Panc1 (cell line): ENCODE results near the gene SLC31A2. TPM values are rescaled to one million over a fixed set of nuclear protein-coding genes. Genes with fewer than 3 reads are reported as not detected.

Experiments
- ATAC-seq: fragments of 200-7000 bp; cut with Tn5 transposase; 2 replicates; pipeline ENCODE4 v1.9.1; 2020; ENCODE audit warnings: mild to moderate bottlenecking, moderate library complexity
- BruUV-seq: library from RNA; stranded (reverse); fragments of 400-500 nt; replicated peaks from 2 replicates; lab custom pipeline; 2021; lab: Mats Ljungman, UMichigan
- CTCF ChIA-PET: fragments of 300-600 bp; sonication (Branson Sonifier 250); formaldehyde crosslinking; loops from one replicate; lab custom pipeline; 2022; ENCODE audit warnings: antibody characterized with exemption; lab: Charles Lee
- POLR2A ChIA-PET: fragments of 300-600 bp; sonication (Branson Sonifier 250); formaldehyde crosslinking; loops from one replicate; lab custom pipeline; 2022; ENCODE audit warnings: antibody characterized with exemption; lab: Charles Lee
- DNase-seq: peaks from one replicate; pipeline ENCODE4 v3.0.0-alpha.2; 2010; ENCODE audit warnings: low read depth, low spot score
- H3K27ac ChIP-seq: 2 replicates; pipeline ENCODE4 v1.5.1; 2011; ENCODE audit warnings: mild to moderate bottlenecking, low read length, inconsistent platforms
- H3K27me3 ChIP-seq: fragments of 200-500 bp; sonication (Bioruptor generic); 2 replicates; pipeline ENCODE4 v1.6.0; 2014; ENCODE audit warnings: low read length, inconsistent platforms; ENCODE audit not compliant: control insufficient read depth, insufficient read depth
- H3K36me3 ChIP-seq: fragments of 200-500 bp; sonication (Bioruptor generic); 2 replicates; pipeline ENCODE4 v1.5.1; 2014; ENCODE audit warnings: inconsistent platforms, mild to moderate bottlenecking, low read length, moderate library complexity; ENCODE audit not compliant: control insufficient read depth, insufficient read depth
- H3K4me1 ChIP-seq: 2 replicates; pipeline ENCODE4 v1.5.1; 2011; ENCODE audit warnings: inconsistent platforms, mild to moderate bottlenecking, low read length, moderate library complexity; ENCODE audit not compliant: control insufficient read depth, insufficient read depth
- H3K4me3 ChIP-seq, 2 experiments: 2 replicates each; pipeline ENCODE4 v1.5.1; 2011 to 2012; ENCODE audit warnings: low read depth in 2 of 2, low read length in 2 of 2, mild to moderate bottlenecking in 2 of 2, inconsistent platforms in 1 of 2, moderate library complexity in 1 of 2
- H3K9me3 ChIP-seq: fragments of 200-500 bp; sonication (Bioruptor generic); 2 replicates; pipeline ENCODE4 v1.5.1; 2014; ENCODE audit warnings: low read depth, mild to moderate bottlenecking, inconsistent platforms, low read length, moderate library complexity; ENCODE audit not compliant: control insufficient read depth, insufficient read depth
- POLR2AphosphoS5 ChIP-seq: IDR thresholded peaks from 2 replicates; pipeline ENCODE4 v1.6.1; 2012; ENCODE audit warnings: mild to moderate bottlenecking, low read depth, low read length, moderate library complexity
- SIN3A ChIP-seq: IDR thresholded peaks from 2 replicates; pipeline ENCODE4 v1.6.1; 2012; ENCODE audit warnings: low read depth, mild to moderate bottlenecking, low read length, moderate library complexity, borderline replicate concordance; ENCODE audit not compliant: insufficient read depth
- TCF7L2 ChIP-seq: IDR thresholded peaks from 2 replicates; pipeline ENCODE4 v1.6.1; 2011; ENCODE audit warnings: mild to moderate bottlenecking, low read depth, low read length, inconsistent platforms
- in situ Hi-C: cut with HindIII; loops from 2 replicates; pipeline ENCODE4 v1.10.0; 2016; ENCODE audit warnings: low sequenced_read_pairs, low pct_unique_long_range_greater_than_20kb
- intact Hi-C: fragments of 100-400 bp; cut with micrococcal nuclease; formaldehyde crosslinking; loops from one replicate; pipeline ENCODE4 v1.10.0; 2022; ENCODE audit not compliant: unreplicated experiment
- total RNA-seq: library from RNA; stranded (reverse); gene quantifications from one replicate; pipeline ENCODE4 v1.2.1, GENCODE V29; 2021; ENCODE audit not compliant: unreplicated experiment
- TF ChIP-seq, protein P1 (sequence below): fragments of 450-650 bp; IDR thresholded peaks from 2 replicates; pipeline ENCODE4 v1.5.1; 2017; ENCODE audit warnings: mild to moderate bottlenecking
- TF ChIP-seq, protein P2 (sequence below), 2 experiments: IDR thresholded peaks; 2 replicates each; pipeline ENCODE4 v1.6.1; 2011 to 2012; ENCODE audit warnings: low read depth in 2 of 2, control low read depth in 1 of 2, low read length in 1 of 2, mild to moderate bottlenecking in 1 of 2, moderate library complexity in 1 of 2; ENCODE audit not compliant: insufficient read depth in 1 of 2

Gene SLC31A2
- total RNA-seq, 1 experiment from 2014 or later, result 5.3 TPM

DNA sequence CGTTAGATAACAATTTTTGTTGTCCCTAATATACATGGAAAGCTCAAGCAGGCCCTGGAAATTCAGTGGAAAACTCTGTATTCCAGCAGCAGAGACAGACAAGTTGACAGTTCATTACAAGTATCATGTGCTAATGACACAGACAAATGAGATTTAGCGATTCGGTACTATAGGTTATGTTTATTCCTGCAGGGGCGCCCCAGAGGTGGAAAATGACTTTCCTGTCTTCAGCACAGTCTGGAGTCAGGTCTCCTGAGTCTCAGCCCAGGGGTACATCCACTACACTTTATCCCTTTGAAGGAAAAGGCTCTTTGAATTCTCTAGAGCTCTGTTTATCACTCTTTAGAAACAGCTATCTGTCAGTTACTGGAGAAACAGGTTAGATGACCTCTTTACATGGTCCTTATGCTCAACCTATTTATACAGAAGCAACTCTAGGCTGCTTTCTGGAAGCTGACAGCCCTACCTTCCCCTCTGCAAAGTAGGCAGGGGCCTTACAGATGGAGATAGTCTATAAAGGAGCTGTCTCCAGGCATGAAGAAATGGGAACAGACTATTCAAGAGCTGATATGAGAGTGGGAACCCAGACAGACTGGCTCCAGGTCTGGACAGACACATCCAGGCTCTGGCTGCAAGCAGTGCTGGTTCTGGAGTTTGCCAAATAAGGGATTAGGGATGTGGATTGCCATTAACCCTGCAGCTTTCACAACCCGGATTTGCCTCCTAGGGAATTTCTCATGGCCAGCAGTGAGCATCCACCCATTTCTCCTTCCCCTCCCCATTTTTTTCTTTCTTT, 7.2 kb upstream of the SLC31A2 start:
- no TSS peak for BruUV-seq
- H3K36me3 ChIP-seq, result no peaks in the 10 kb centered on the region
- no peak overlapping the region for H3K27ac ChIP-seq
- peaks cover 2% of the 10 kb centered on the region for H3K27me3 ChIP-seq
- ChIA-PET CTCF (no interaction called here), POLR2A (interaction anchor here (0.5 kb wide), 1 partner anchor 8 kb away, joined by 3 read pairs; no protein-coding TSS in a partner anchor)
- DNase-seq (no peak), ATAC-seq (no peak)
- H3K4me1 ChIP-seq, result no peaks in the 10 kb centered on the region
- intact Hi-C loops, result no loop called here
- no peak overlapping the region for H3K4me3 ChIP-seq
- in situ Hi-C loops, result no loop called here
- H3K9me3 ChIP-seq, result no peaks in the 10 kb centered on the region
- TF ChIP-seq, protein P1, sequence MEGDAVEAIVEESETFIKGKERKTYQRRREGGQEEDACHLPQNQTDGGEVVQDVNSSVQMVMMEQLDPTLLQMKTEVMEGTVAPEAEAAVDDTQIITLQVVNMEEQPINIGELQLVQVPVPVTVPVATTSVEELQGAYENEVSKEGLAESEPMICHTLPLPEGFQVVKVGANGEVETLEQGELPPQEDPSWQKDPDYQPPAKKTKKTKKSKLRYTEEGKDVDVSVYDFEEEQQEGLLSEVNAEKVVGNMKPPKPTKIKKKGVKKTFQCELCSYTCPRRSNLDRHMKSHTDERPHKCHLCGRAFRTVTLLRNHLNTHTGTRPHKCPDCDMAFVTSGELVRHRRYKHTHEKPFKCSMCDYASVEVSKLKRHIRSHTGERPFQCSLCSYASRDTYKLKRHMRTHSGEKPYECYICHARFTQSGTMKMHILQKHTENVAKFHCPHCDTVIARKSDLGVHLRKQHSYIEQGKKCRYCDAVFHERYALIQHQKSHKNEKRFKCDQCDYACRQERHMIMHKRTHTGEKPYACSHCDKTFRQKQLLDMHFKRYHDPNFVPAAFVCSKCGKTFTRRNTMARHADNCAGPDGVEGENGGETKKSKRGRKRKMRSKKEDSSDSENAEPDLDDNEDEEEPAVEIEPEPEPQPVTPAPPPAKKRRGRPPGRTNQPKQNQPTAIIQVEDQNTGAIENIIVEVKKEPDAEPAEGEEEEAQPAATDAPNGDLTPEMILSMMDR, result no peak
- no peak for TF ChIP-seq TCF7L2
- TF ChIP-seq SIN3A, result no peak
- TF ChIP-seq POLR2AphosphoS5, result no peak

GRCh38 chr9:113148372-113148705, 2.5 kb upstream of the SLC31A2 start:
- CTCF ChIA-PET, result no interaction called here

More at GRCh38 chr9:113148372-113148705, 2.5 kb upstream of the SLC31A2 start:
- no peak for ATAC-seq
- TF ChIP-seq, protein P1, result no peak
- TF ChIP-seq, protein P2, sequence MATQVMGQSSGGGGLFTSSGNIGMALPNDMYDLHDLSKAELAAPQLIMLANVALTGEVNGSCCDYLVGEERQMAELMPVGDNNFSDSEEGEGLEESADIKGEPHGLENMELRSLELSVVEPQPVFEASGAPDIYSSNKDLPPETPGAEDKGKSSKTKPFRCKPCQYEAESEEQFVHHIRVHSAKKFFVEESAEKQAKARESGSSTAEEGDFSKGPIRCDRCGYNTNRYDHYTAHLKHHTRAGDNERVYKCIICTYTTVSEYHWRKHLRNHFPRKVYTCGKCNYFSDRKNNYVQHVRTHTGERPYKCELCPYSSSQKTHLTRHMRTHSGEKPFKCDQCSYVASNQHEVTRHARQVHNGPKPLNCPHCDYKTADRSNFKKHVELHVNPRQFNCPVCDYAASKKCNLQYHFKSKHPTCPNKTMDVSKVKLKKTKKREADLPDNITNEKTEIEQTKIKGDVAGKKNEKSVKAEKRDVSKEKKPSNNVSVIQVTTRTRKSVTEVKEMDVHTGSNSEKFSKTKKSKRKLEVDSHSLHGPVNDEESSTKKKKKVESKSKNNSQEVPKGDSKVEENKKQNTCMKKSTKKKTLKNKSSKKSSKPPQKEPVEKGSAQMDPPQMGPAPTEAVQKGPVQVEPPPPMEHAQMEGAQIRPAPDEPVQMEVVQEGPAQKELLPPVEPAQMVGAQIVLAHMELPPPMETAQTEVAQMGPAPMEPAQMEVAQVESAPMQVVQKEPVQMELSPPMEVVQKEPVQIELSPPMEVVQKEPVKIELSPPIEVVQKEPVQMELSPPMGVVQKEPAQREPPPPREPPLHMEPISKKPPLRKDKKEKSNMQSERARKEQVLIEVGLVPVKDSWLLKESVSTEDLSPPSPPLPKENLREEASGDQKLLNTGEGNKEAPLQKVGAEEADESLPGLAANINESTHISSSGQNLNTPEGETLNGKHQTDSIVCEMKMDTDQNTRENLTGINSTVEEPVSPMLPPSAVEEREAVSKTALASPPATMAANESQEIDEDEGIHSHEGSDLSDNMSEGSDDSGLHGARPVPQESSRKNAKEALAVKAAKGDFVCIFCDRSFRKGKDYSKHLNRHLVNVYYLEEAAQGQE (IDR thresholded peaks at IDR 0.05; ENCODE audit: insufficient read depth in 1 of 2, low read depth in 2 of 2, low read length in 1 of 2), result no peak
- no peak for TF ChIP-seq TCF7L2
- no peak for TF ChIP-seq POLR2AphosphoS5
- no peak for TF ChIP-seq SIN3A
- Histone ChIP-seq H3K27me3 (peaks cover 2% of the 10 kb centered on the region), H3K27ac (no peak overlapping the region), H3K4me3 (no peak overlapping the region), H3K36me3 (no peaks in the 10 kb centered on the region), H3K9me3 (no peaks in the 10 kb centered on the region), H3K4me1 (peaks cover 4% of the 10 kb centered on the region)
- POLR2A ChIA-PET, result no interaction called here
- BruUV-seq, result no TSS peak
- intact Hi-C loops (no loop called here), in situ Hi-C loops (no loop called here)
- no peak for DNase-seq
